MM.1S (cell line): ENCODE results near the gene IKBKE.

ENCODE experiments used
- CTCF ChIP-seq: fragments of 300-600 bp; sonication (generic); IDR thresholded peaks from 2 replicates; pipeline ENCODE4 v1.5.1; 2016; ENCODE audit warnings: antibody characterized with exemption, low read length, mixed read lengths
- EZH2 ChIP-seq: fragments of 300-600 bp; sonication (generic); optimal IDR thresholded peaks from 2 replicates; pipeline ENCODE3; 2017; ENCODE audit warnings: low read depth, mild to moderate bottlenecking, antibody characterized with exemption, low read length, mixed read lengths
- EZH2phosphoT487 ChIP-seq: fragments of 300-600 bp; sonication (generic); IDR thresholded peaks from 2 replicates; pipeline ENCODE4 v1.6.1; 2018; ENCODE audit warnings: antibody characterized with exemption, low read length

GRCh38 chr1:206534552-206534951, 64.3 kb downstream of the IKBKE start:
- no peak for TF ChIP-seq CTCF
- TF ChIP-seq EZH2phosphoT487 = no peak
- no peak for TF ChIP-seq EZH2
